B cell (primary cell): ENCODE data around the gene HARBI1. TPM values are rescaled to one million over a fixed set of nuclear protein-coding genes. Genes with fewer than 3 reads are reported as not detected.

Source experiments
- ATAC-seq: fragments of 200-7000 bp; cut with Tn5 transposase; one replicate; pipeline ENCODE4 v1.10.0; 2021; ENCODE audit warnings: low read depth, mild to moderate bottlenecking, moderate number of reproducible peaks, moderate library complexity
- CTCF ChIA-PET: fragments of 350-600 bp; sonication (Branson Sonifier 250); formaldehyde crosslinking; loops from one replicate; lab custom pipeline; 2021; ENCODE audit warnings: antibody characterized with exemption, inconsistent platforms; lab: Charles Lee
- POLR2A ChIA-PET: fragments of 350-600 bp; sonication (Branson Sonifier 250); formaldehyde crosslinking; loops from one replicate; lab custom pipeline; 2021; ENCODE audit warnings: antibody characterized with exemption; lab: Charles Lee
- DNase-seq: peaks from one replicate; pipeline ENCODE4 v3.0.0; 2013
- H2AFZ ChIP-seq: 2 replicates; pipeline ENCODE4 v1.6.1; 2012; ENCODE audit warnings: mild to moderate bottlenecking, low read depth, low read length; ENCODE audit not compliant: insufficient read depth, poor library complexity, severe bottlenecking
- H3K27ac ChIP-seq, 2 donors: 1 replicate in 1 of 2; 2 replicates in 1 of 2; pipeline ENCODE4 v1.5.1; 2012 to 2013; ENCODE audit warnings: low read length in 2 of 2, mild to moderate bottlenecking in 2 of 2, moderate library complexity in 1 of 2
- H3K27me3 ChIP-seq, 4 experiments: fragments of 200-600 bp in 1 of 4; sonication (generic) in 1 of 4; replicated peaks in 1 of 4; 1 replicate in 2 of 4; 2 replicates in 2 of 4; pipeline versions ENCODE4 v1.6.1 to v1.7.0; 2013 to 2016; ENCODE audit warnings: low read length in 3 of 4, mild to moderate bottlenecking in 2 of 4, mixed read lengths in 1 of 4, moderate library complexity in 1 of 4; ENCODE audit not compliant: insufficient read depth in 4 of 4, control insufficient read depth in 3 of 4; ENCODE audit errors: control extremely low read depth in 1 of 4
- H3K36me3 ChIP-seq, 2 experiments: replicated peaks in 1 of 2; 1 replicate in 1 of 2; 2 replicates in 1 of 2; pipeline versions ENCODE4 v1.6.1 to v1.7.1; 2013; ENCODE audit warnings: low read length in 1 of 2; ENCODE audit not compliant: insufficient read depth in 2 of 2, control insufficient read depth in 1 of 2; ENCODE audit errors: control extremely low read depth in 1 of 2, extremely low read depth in 1 of 2
- H3K4me1 ChIP-seq, 2 donors: fragments of 200-600 bp in 1 of 2; sonication (generic) in 1 of 2; 1 replicate in 1 of 2; 2 replicates in 1 of 2; pipeline versions ENCODE4 v1.5.1 to v1.6.1; 2013 to 2017; ENCODE audit warnings: low read length in 2 of 2; ENCODE audit not compliant: control insufficient read depth in 2 of 2, insufficient read depth in 2 of 2
- H3K4me2 ChIP-seq: replicated peaks from 2 replicates; pipeline ENCODE3; 2012; ENCODE audit warnings: mild to moderate bottlenecking, low read depth, low read length; ENCODE audit not compliant: poor library complexity, severe bottlenecking
- H3K4me3 ChIP-seq, 5 experiments: fragments of 200-600 bp in 1 of 5; sonication (generic) in 1 of 5; 1 replicate in 3 of 5; 2 replicates in 2 of 5; pipeline versions ENCODE4 v1.5.1 to v1.7.0; 2011 to 2016; ENCODE audit warnings: low read length in 4 of 5, mild to moderate bottlenecking in 4 of 5, low read depth in 2 of 5, control low read depth in 1 of 5, moderate library complexity in 1 of 5; ENCODE audit not compliant: insufficient read depth in 1 of 5; ENCODE audit errors: control extremely low read depth in 1 of 5, extremely low read depth in 1 of 5
- H3K79me2 ChIP-seq: fragments of 200-600 bp; sonication (generic); one replicate; pipeline ENCODE4 v1.6.0; 2016; ENCODE audit warnings: low read length; ENCODE audit not compliant: control insufficient read depth, insufficient read depth
- H3K9ac ChIP-seq: fragments of 200-600 bp; sonication (generic); 2 replicates; pipeline ENCODE4 v1.6.1; 2017; ENCODE audit warnings: mild to moderate bottlenecking, low read length, moderate library complexity
- H3K9me3 ChIP-seq, 3 donors: one replicate each; pipeline versions ENCODE4 v1.6.1 to v1.7.1; 2013; ENCODE audit warnings: low read length in 2 of 3; ENCODE audit not compliant: control insufficient read depth in 2 of 3, insufficient read depth in 1 of 3; ENCODE audit errors: control extremely low read depth in 1 of 3
- H4K20me1 ChIP-seq: 2 replicates; pipeline ENCODE4 v1.6.0; 2012; ENCODE audit warnings: mild to moderate bottlenecking, low read length; ENCODE audit not compliant: insufficient read depth, control insufficient read depth, poor library complexity, severe bottlenecking
- H3K27ac Mint-ChIP-seq: one replicate; pipeline ENCODE4 v1.8.0; 2021; ENCODE audit warnings: mixed read lengths
- H3K27me3 Mint-ChIP-seq: one replicate; pipeline ENCODE4 v1.8.0; 2021; ENCODE audit warnings: mixed read lengths
- H3K4me1 Mint-ChIP-seq: one replicate; pipeline ENCODE4 v1.8.0; 2021; ENCODE audit warnings: mixed read lengths
- H3K4me3 Mint-ChIP-seq: one replicate; pipeline ENCODE4 v1.8.0; 2021; ENCODE audit warnings: mixed read lengths
- H3K9me3 Mint-ChIP-seq: one replicate; pipeline ENCODE4 v1.8.0; 2022; ENCODE audit warnings: mixed read lengths; ENCODE audit not compliant: insufficient read depth
- CTCF ChIP-seq: fragments of 200-600 bp; IDR thresholded peaks from one replicate; pipeline ENCODE4 v1.8.0; 2022; ENCODE audit warnings: antibody characterized with exemption, mild to moderate bottlenecking
- EZH2 ChIP-seq: IDR thresholded peaks from 2 replicates; pipeline ENCODE4 v1.6.1; 2012; ENCODE audit warnings: borderline replicate concordance, low read depth, mild to moderate bottlenecking, moderate library complexity, low read length; ENCODE audit not compliant: insufficient read depth, poor library complexity, severe bottlenecking
- WGBS: methylation state at CpG from one replicate; pipeline ENCODE4 v1.1.5; 2013; ENCODE audit warnings: missing lambda C conversion rate; ENCODE audit not compliant: insufficient coverage; 5-methylcytosine and 5-hydroxymethylcytosine counted together
- intact Hi-C: fragments of 100-400 bp; cut with micrococcal nuclease; formaldehyde crosslinking; loops from one replicate; pipeline ENCODE4 v1.10.0; 2022
- polyA plus RNA-seq: library from polyadenylated mRNA; depleted of rRNA; stranded (reverse); fragments of >200 nt; gene quantifications from 2 replicates; pipeline ENCODE4 v1.2.3, GENCODE V29; 2012
- total RNA-seq, 2 donors: library from RNA; stranded (reverse); fragments of 120-200 nt in 1 of 2; gene quantifications; 1 replicate in 1 of 2; 2 replicates in 1 of 2; pipeline versions ENCODE4 v1.2.3 to v1.2.4, GENCODE V29; 2013 to 2022

Gene HARBI1
- total and polyA plus RNA-seq, 2 donors (not counting 1 experiment from before 2014, with no cell fraction given) = 7.7 to 8.0 TPM

- Histone ChIP-seq H3K4me1 (peaks cover 9% of the 10 kb centered on the region in 2 donors), H3K27me3 (no peaks in the 10 kb centered on the region), H4K20me1 (no peaks in the 10 kb centered on the region), H3K9ac (no peak overlapping the region), H3K27ac (no peak overlapping the region), H3K79me2 (peaks cover 6% of the 10 kb centered on the region), H3K36me3 (peaks cover 0 to 1% of the 10 kb centered on the region in 2 experiments), H3K9me3 (peaks cover 0 to 9% (median 8%) of the 10 kb centered on the region in 3 donors), H2AFZ (no peak overlapping the region), H3K4me2 (no peak overlapping the region), H3K4me3 (no peak overlapping the region)
- H3K27ac Mint-ChIP-seq = no peak overlapping the region
- no peak overlapping the region for H3K4me3 Mint-ChIP-seq
- no peaks in the 10 kb centered on the region for H3K27me3 Mint-ChIP-seq
- peaks cover 4% of the 10 kb centered on the region for H3K9me3 Mint-ChIP-seq
- H3K4me1 Mint-ChIP-seq = peaks cover 9% of the 10 kb centered on the region
- ChIA-PET POLR2A (no interaction called here), CTCF (interaction anchor here (1.0 kb wide), 1 partner anchor 652 kb away, joined by 3 read pairs; no protein-coding TSS in a partner anchor)
- ATAC-seq (no peak), DNase-seq (no peak)
- intact Hi-C loops = no loop called here
- TF ChIP-seq CTCF (no peak), EZH2 (no peak)
- WGBS = 100% methylated on average over 1 of the region's 1 CpG
These were observed 9.5 kb downstream of the HARBI1 start for GRCh38 chr11:46607516-46607915.

DNA sequence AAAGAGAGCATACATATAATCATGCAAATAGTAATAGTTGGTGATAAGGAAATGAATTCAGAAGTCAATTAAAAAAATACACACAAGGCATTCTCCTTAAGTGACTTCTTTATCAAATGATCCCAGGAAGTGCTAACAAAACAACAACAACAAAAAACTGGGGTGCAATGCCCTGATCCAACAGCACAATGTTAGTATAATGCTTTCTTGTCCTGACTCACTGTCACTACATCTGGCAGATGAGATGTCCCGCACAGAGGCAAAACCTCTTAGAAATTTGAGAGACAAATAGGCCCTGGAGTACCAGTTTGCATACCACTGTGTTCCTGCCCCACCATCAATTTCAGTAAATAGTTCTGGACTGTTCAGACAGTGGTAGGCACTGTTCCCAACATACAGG, 12.2 kb downstream of the HARBI1 start:
- Mint-ChIP-seq H3K9me3 (peaks cover 4% of the 10 kb centered on the region), H3K4me3 (no peak overlapping the region), H3K27ac (no peak overlapping the region), H3K27me3 (no peaks in the 10 kb centered on the region), H3K4me1 (peaks cover 9% of the 10 kb centered on the region)
- Histone ChIP-seq H3K4me2 (no peak overlapping the region), H3K9me3 (peaks cover 0 to 9% (median 8%) of the 10 kb centered on the region in 3 donors), H4K20me1 (no peaks in the 10 kb centered on the region), H3K79me2 (no peaks in the 10 kb centered on the region), H3K27me3 (no peaks in the 10 kb centered on the region), H3K36me3 (no peaks in the 10 kb centered on the region), H2AFZ (no peak overlapping the region), H3K9ac (no peak overlapping the region), H3K4me1 (peaks cover 9% of the 10 kb centered on the region in 2 donors), H3K4me3 (no peak overlapping the region), H3K27ac (no peak overlapping the region)
- POLR2A ChIA-PET = no interaction called here
- intact Hi-C loops = no loop called here
- no peak for DNase-seq
- 89% methylated on average over 1 of the region's 1 CpG for WGBS
- TF ChIP-seq CTCF = no peak
- TF ChIP-seq EZH2 = no peak
- CTCF ChIA-PET = interaction anchor here (0.9 kb wide), 1 partner anchor 14 kb away, joined by 3 read pairs; no protein-coding TSS in a partner anchor
- no peak for ATAC-seq
